HG02642 (cell line): Measurements from ENCODE around the gene SUOX.
"Not testable (repeated sequence)": the region's sequence is repeated elsewhere in the genome, so short reads cannot be mapped to it uniquely, and the experiment has no call there.

Experiments
- ATAC-seq: cut with Tn5 transposase; IDR thresholded peaks from one replicate; pipeline ENCODE4 v1.9.1; 2021; ENCODE audit warnings: mild to moderate bottlenecking; ENCODE audit not compliant: unreplicated experiment, poor library complexity

Gene SUOX

GRCh38 chr12:55982319-55982936 lies 14.6 kb upstream of the SUOX start:
- ATAC-seq: peak; percentile 63

- no peak for ATAC-seq
Measured at GRCh38 chr12:55983232-55983842, 13.7 kb upstream of the SUOX start.

- ATAC-seq: no peak
Measured at GRCh38 chr12:55984861-55985260, 12.2 kb upstream of the SUOX start.

- no peak for ATAC-seq
Measured at GRCh38 chr12:55985341-55985740, 11.7 kb upstream of the SUOX start.

DNA sequence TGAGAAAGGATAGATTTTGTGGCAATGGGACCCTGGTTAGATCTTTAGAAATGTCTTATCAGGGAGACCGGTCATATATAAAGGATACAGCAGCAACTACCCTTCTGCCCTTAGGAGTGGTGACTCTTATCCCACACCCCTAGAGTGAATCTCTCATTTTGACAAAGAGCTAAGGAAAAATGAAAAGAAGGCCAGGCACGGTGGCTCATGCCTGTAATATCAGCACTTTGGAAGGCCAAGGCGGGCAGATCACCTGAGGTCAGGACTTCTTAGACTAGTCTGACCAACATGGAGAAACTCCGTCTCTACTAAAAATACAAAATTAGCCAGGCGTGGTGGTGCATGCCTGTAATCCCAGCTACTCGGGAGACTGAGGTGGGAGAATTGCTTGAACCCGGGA lies 11.1 kb upstream of the SUOX start:
- not testable (repeated sequence) for ATAC-seq

GRCh38 chr12:55991110-55991509 lies 6.0 kb upstream of the SUOX start:
- ATAC-seq: no peak

DNA sequence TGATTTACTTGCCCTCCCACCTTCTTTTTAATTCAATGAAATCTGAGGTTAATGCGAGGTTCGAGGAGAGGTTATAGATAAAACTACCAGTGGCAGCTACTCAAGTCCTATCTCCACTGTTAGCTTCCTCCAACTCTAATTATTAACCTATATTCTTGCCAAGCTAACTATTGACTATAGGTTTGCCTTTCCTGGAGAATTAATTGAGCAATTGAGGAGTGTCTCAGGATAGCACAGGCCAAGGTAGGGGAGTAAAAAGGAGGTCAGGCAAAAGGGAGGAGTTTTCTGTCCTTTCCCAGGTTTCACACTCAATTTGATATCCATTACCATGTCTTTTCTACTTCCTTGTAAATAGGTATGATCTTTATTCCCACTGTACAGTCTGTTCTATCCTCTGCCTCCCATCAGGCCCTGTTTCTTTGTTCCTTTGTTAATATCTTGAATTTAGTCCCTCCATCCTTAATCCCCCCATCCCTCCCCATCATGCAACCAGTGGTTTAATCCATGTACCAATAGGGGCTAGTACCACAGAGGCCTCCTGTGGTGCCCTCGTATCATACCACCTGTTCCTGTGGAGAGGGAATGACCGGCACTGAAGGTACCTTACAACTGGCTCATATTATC lies 3.7 kb upstream of the SUOX start:
- no peak for ATAC-seq

DNA sequence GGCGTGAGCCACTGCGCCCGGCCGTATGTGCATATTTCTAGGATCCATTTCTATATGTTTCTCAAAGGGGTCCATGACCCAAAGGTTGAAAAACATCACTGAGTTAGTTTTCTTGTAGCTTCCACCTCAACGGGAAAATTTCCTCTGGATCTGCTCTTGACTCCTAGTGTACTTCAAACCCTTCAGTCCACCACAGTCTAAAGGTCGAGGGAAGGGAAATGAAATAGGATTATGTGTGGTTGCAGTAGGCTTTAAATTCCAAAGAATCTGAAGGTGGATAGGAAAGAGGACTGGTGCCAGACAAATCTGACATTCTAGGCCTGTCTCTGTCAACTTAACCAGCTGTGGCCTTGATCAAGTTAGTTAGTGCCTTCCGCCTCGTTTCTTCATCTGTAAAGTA lies 1.7 kb upstream of the SUOX start:
- ATAC-seq: no peak

GRCh38 chr12:55996201-55996714 lies 818 bp upstream of the SUOX start:
- no peak for ATAC-seq

GRCh38 chr12:55997535-55997859 lies 421 bp downstream of the SUOX start:
- ATAC-seq: peak; percentile 1

GRCh38 chr12:55999522-55999921 lies 2.4 kb downstream of the SUOX start:
- ATAC-seq: not testable (repeated sequence)

DNA sequence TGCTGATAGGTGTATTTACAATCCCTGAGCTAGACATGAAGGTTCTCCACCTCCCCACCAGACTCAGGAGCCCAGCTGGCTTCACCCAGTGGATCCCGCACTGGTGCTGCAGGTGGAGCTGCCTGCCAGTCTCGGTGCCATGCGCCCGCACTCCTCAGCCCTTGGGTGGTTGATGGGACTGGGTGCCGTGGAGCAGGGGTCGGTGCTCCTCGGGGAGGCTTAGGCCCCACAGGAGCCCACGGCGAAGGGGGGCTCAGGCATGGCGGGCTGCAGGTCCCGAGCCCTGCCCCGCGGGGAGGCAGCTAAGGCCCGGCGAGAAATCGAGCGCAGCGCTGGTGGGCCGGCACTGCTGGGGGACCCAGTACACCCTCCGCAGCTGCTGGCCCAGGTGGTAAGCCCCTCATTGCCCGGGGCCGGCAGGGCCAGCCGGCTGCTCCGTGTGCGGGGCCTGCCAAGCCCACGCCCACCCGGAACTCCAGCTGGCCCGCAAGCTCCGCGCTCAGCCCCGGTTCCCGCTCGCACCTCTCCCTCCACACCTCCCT lies 3.0 kb downstream of the SUOX start:
- not testable (repeated sequence) for ATAC-seq

DNA sequence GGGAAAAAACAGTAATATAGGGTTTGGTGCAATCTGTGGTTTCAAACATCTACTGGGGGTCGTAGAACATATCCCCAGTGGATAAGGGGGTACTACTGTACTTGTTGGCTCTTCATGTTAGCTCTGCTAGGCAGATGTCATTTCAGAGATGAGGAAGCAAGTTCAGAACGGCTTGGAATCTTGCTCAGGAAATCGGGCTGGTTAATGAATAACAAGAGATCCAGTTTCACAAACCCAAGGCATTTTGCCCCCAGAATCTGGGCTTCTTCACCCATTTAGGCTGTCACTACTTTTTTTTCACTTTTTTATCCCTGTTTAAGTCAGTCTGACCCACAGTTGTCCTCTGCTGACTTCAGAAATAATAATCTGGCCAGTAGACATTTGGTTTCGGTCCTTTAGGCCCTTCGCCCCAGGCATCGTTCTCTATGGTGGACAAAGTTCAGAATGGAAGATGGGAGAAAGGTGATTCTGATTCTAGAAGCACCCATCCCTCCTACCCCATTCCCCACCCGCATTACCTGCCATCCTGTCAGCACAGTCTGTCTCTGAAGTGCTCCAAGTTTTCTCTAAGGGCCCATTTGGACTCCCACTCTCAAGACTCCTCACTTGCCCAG lies 4.5 kb downstream of the SUOX start:
- ATAC-seq: no peak

- not testable (repeated sequence) for ATAC-seq
Measured at GRCh38 chr12:56003376-56003775, 6.3 kb downstream of the SUOX start.

DNA sequence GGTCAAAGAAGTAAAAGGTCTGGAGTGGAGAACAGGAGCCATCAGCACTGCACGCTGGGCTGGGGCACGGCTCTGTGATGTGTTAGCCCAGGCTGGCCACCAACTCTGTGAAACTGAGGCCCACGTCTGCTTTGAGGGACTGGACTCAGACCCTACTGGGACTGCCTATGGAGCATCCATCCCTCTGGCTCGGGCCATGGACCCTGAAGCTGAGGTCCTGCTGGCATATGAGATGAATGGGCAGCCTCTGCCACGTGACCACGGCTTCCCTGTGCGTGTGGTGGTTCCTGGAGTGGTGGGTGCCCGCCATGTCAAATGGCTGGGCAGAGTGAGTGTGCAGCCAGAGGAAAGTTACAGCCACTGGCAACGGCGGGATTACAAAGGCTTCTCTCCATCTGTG lies 7.1 kb downstream of the SUOX start:
- ATAC-seq: no peak

DNA sequence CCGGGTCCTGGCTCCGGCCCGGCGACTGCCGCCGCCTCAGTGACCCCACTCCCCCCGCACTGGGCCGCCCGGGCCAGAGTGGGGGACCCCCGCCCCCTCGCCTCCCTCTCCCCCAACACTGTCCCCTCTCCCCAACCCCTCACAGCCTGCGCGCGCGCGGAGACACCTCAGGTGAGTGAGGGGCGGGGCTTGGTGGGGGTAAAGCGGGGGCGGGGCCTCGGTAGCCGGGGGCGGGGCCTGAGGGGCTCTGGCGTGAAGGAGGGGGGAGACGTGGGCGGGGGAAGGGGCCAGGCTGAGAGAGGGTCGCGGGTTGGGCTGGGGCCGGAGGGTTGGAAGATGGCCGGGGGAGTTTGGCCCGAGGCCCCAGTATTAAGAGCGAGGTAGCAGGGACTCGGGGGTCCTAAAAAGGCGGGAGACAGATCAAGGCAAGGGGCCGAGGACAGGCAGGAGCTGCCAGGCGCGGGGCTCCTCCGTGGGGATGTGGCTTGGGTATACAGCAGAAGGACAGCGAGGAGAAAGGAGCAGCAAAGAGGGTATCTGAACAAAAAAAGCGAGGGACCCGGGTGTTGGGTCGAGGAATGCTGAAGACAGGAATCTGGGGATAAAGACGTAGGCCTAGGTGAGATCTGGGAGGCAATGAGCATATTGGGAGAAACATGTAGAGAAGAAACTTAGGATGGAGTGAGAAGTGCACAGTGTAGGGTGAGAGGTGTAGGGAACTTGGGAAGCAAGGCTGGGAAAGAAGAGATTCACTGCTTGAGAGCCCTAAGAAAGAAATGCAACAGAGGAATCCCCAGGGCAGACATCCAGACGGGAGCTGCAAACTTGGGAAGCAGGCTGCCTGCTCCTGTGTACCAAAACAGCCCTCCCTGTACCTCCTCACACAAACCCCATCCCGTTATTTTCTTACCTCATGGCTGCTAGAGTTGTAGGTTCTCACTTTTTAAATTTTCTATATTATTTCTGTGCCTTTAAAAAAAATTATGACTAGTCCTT lies 10.8 kb downstream of the SUOX start:
- peak; percentile 57 for ATAC-seq

DNA sequence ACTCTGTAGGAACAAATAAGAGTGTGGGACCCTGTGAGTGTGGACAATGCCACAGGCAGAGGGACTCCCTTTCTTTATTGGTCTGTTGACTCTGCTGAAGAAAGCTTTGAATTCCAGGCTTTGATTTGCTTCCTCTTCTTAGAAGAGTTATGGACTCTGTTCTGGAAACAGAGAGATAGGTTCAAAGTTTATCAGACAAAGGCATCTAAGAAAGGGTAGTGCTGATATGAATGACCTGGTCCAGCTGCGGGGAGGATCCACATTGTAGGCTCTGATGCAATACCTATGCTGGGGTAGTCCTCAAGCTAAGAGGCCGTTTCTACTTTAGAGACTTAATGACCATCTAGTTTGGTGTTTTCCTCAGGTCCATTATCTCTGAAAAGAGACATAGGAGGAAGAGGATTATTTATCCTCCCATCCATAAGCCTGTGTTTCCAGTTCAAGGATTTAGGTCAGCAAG lies 13.1 kb downstream of the SUOX start:
- no peak for ATAC-seq

- no peak for ATAC-seq
Measured at GRCh38 chr12:56011509-56012090, 14.5 kb downstream of the SUOX start.

- no peak for ATAC-seq
Measured at GRCh38 chr12:56013482-56013881, 16.4 kb downstream of the SUOX start.
